Transverse colon (tissue), 4 donors: Measurements from ENCODE around the gene NBPF4. TPM values are rescaled to one million over a fixed set of nuclear protein-coding genes. Genes with fewer than 3 reads are reported as not detected.
"Not testable (repeated sequence)": the region's sequence is repeated elsewhere in the genome, so short reads cannot be mapped to it uniquely, and the experiment has no call there.

Source experiments
- DNase-seq: peaks from one replicate; pipeline ENCODE4 v3.0.0-alpha.2; 2019
- H3K27ac ChIP-seq, 4 donors: fragments of 200-600 bp; sonication (generic); 2 replicates each; pipeline ENCODE4 v1.5.1; 2016 to 2018; ENCODE audit warnings: inconsistent platforms in 4 of 4
- H3K27me3 ChIP-seq: fragments of 200-600 bp; sonication (generic); 2 replicates; pipeline ENCODE4 v1.5.1; 2017; ENCODE audit warnings: inconsistent platforms
- H3K36me3 ChIP-seq, 4 donors: fragments of 200-600 bp; sonication (generic); 2 replicates each; pipeline ENCODE4 v1.5.1; 2017 to 2019; ENCODE audit warnings: inconsistent platforms in 4 of 4
- H3K4me1 ChIP-seq, 4 donors: fragments of 200-600 bp; sonication (generic); 2 replicates each; pipeline ENCODE4 v1.5.1; 2017 to 2020; ENCODE audit warnings: inconsistent platforms in 4 of 4
- H3K4me3 ChIP-seq, 4 donors: fragments of 200-600 bp; sonication (generic); 1 replicate in 1 of 4; 2 replicates in 3 of 4; pipeline versions ENCODE4 v1.5.1 to v1.6.1; 2017 to 2019; ENCODE audit warnings: inconsistent platforms in 4 of 4
- H3K9me3 ChIP-seq, 2 donors: fragments of 200-600 bp; sonication (generic); 2 replicates each; pipeline ENCODE4 v1.5.1; 2017 to 2019; ENCODE audit warnings: inconsistent platforms in 2 of 2
- WGBS, 2 donors: methylation state at CpG; one replicate each; pipeline ENCODE4 v1.1.5; 2018; ENCODE audit warnings: low coverage in 1 of 2; 5-methylcytosine and 5-hydroxymethylcytosine counted together
- in situ Hi-C, 4 donors: fragments of 200-750 bp; cut with MboI; loops; one replicate each; pipeline versions ENCODE4 v1.15.0 to v1.15.1; 2017; ENCODE audit warnings: low sequenced_read_pairs in 3 of 4, low pct_ligation_motif_present in 1 of 4, low pct_unique_long_range_greater_than_20kb in 1 of 4
- intact Hi-C: fragments of 100-400 bp; cut with DNase I; formaldehyde crosslinking; loops from one replicate; pipeline ENCODE4 v1.15.1; 2023; ENCODE audit warnings: low total_unique reads
- total RNA-seq, 4 donors: library from RNA; depleted of rRNA; stranded (reverse); fragments of >200 nt; gene quantifications; one replicate each; pipeline ENCODE4 v1.1.0, GENCODE V29; 2016

NBPF4 gene
- total RNA-seq, 4 donors from 2014 or later, result 1.1 TPM; not detected in 3

DNA sequence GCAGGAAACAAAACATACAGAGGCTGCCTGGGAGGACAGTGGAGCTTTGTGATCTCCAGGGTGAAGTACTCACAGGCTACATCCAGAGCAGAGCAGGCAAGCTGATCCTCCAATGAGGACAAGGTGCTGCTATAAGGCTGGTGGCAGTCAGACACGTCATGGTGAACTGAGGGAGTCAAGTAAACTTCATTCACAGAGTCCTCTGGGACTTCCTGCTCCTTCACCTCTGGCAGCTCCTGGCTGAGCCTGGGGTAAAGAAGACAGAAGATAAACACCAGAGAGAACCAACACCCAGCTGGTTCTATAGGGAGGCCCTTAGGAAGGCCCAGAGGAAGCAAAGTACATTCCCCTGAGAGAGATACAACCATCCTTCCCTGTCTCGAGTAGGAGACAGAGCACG, 11.7 kb downstream of the NBPF4 start:
- WGBS, 2 donors, result no CpG with 5 or more reads among the region's 3 CpGs
- intact Hi-C loops, H3K4me1 ChIP-seq, H3K27ac ChIP-seq, DNase-seq, H3K36me3 ChIP-seq, H3K4me3 ChIP-seq, H3K9me3 ChIP-seq, in situ Hi-C loops, H3K27me3 ChIP-seq: not testable (repeated sequence)

- DNase-seq, in situ Hi-C loops, H3K27ac ChIP-seq, H3K9me3 ChIP-seq, H3K27me3 ChIP-seq, H3K4me1 ChIP-seq, H3K4me3 ChIP-seq, H3K36me3 ChIP-seq, intact Hi-C loops: not testable (repeated sequence)
- WGBS, 2 donors, result no CpG with 5 or more reads among the region's 3 CpGs
These were observed 13.9 kb downstream of the NBPF4 start for GRCh38 chr1:108229976-108230375.

- H3K4me1 ChIP-seq, DNase-seq, H3K27ac ChIP-seq, H3K27me3 ChIP-seq, intact Hi-C loops, H3K36me3 ChIP-seq, H3K4me3 ChIP-seq, H3K9me3 ChIP-seq, in situ Hi-C loops: not testable (repeated sequence)
- WGBS, 2 donors, result no CpG with 5 or more reads among the region's 7 CpGs
These were observed 16.1 kb downstream of the NBPF4 start for GRCh38 chr1:108227772-108228171.

- H3K4me1 ChIP-seq, DNase-seq, intact Hi-C loops, H3K27ac ChIP-seq, H3K4me3 ChIP-seq, H3K27me3 ChIP-seq, H3K9me3 ChIP-seq, in situ Hi-C loops, H3K36me3 ChIP-seq: not testable (repeated sequence)
- 80% methylated on average over 1 of the region's 4 CpGs; no CpG with 5 or more reads in 1 of the 2 donors for WGBS, 2 donors
These were observed 17.0 kb downstream of the NBPF4 start for GRCh38 chr1:108226855-108227254.

GRCh38 chr1:108223226-108223625, 20.6 kb downstream of the NBPF4 start:
- H3K4me3 ChIP-seq, H3K27ac ChIP-seq, DNase-seq, H3K9me3 ChIP-seq, intact Hi-C loops, H3K36me3 ChIP-seq, H3K4me1 ChIP-seq, H3K27me3 ChIP-seq: not testable (repeated sequence)
- in situ Hi-C loops, result loop anchor here in 3 of 4 donors (25.0 kb wide), 3 partner anchors 339 to 839 kb away; partner anchors contain the start of gene EEIG2 (in 1 of the 3)
- WGBS, 2 donors, result 94% methylated on average over 7 of the region's 7 CpGs; no CpG with 5 or more reads in 1 of the 2 donors

DNA sequence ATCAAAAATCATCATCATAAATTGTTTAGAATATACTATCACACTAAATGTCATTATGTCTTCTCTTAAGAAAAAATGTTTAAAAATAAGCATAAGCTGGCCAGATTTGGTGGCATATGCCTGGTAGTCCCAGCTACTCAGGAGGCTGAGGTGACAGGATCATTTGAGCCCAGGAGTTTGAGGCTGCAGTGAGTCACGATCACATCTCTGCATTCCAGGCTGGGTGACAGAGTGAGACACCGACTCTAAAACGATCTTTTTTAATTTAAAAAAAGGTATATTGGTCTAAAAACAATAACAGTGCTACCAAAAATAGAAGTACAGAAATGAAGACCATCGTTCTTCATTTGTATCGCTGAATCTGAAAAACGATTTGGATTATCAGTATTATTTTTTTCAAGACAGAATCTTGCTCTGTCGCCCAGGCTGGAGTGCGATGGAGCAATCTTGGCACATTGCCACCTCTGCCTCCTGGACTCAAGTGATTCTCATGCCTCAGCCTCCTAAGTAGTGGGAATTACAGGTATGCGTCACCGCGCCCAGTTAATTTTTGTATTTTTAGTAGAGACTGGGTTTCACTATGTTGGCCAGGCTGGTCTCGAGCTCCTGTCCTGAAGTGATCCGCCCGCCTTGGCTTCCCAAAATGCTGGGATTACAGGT, 26.2 kb downstream of the NBPF4 start:
- H3K4me3 ChIP-seq, intact Hi-C loops, H3K36me3 ChIP-seq, H3K27me3 ChIP-seq, H3K9me3 ChIP-seq, H3K4me1 ChIP-seq, H3K27ac ChIP-seq, DNase-seq: not testable (repeated sequence)
- in situ Hi-C loops, result loop anchor here in 3 of 4 donors (25.0 kb wide), 3 partner anchors 345 to 845 kb away; partner anchors contain the start of gene EEIG2 (in 1 of the 3)
- 88 to 89% methylated on average over 13 to 14 of the region's 14 CpGs for WGBS, 2 donors

GRCh38 chr1:108217007-108217406, 26.9 kb downstream of the NBPF4 start:
- H3K27ac ChIP-seq, DNase-seq, H3K9me3 ChIP-seq, H3K4me3 ChIP-seq, H3K27me3 ChIP-seq, H3K4me1 ChIP-seq, intact Hi-C loops, H3K36me3 ChIP-seq: not testable (repeated sequence)
- in situ Hi-C loops, result loop anchor here in 3 of 4 donors (25.0 kb wide), 3 partner anchors 345 to 845 kb away; partner anchors contain the start of gene EEIG2 (in 1 of the 3)
- 63 to 83% methylated on average over 1 to 2 of the region's 2 CpGs for WGBS, 2 donors

DNA sequence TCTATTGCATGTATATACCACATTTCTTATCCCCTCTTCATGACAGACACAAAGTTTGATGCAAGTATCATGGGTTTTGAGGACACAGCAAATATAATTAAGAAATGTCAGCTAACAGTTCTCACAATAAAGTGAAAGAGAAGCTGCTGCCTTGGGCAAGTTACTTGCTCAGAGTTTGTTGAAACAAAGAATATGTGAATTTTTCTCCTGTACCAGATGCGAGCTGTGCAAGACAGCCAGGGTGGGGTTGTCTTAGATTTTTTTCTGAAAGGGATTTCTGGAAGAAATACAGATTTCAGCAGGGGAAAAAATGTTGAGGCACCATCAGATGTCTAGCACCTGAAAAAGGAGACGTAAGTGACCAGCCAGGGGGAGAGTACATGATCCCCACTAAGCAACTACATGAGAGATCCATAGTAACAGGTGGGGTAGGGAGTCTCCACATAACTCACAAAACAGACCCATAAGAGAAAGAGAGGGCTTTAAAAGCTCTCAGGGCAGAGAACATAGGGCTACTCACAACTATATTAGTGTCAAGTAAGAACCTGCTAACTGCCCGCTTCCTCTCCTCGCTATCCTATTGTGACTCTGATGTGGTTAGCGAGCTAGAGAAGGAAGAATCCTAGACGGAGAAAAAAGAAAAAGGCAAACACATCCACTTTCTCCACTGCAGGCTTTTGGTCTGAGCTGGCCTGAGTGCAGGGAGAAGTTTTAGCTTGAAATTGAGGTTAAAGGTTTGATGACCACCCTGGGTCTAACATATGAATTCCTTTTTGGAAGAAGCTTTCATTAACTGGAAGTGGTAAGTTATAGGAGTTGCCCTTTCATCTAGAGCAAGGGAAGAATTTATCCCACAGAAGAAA, 27.6 kb downstream of the NBPF4 start:
- H3K27me3 ChIP-seq, H3K4me1 ChIP-seq, intact Hi-C loops, H3K27ac ChIP-seq, H3K9me3 ChIP-seq, H3K4me3 ChIP-seq, DNase-seq, H3K36me3 ChIP-seq: not testable (repeated sequence)
- in situ Hi-C loops, result loop anchor here in 3 of 4 donors (25.0 kb wide), 3 partner anchors 346 to 846 kb away; partner anchors contain the start of gene EEIG2 (in 1 of the 3)
- WGBS, 2 donors, result 80 to 88% methylated on average over 5 to 6 of the region's 6 CpGs
